Measurements from ENCODE around the gene RBPJ.
A peak's percentile ranks its signal among the peaks of the same experiment; 100 is the strongest.

RBPJ gene

DNA sequence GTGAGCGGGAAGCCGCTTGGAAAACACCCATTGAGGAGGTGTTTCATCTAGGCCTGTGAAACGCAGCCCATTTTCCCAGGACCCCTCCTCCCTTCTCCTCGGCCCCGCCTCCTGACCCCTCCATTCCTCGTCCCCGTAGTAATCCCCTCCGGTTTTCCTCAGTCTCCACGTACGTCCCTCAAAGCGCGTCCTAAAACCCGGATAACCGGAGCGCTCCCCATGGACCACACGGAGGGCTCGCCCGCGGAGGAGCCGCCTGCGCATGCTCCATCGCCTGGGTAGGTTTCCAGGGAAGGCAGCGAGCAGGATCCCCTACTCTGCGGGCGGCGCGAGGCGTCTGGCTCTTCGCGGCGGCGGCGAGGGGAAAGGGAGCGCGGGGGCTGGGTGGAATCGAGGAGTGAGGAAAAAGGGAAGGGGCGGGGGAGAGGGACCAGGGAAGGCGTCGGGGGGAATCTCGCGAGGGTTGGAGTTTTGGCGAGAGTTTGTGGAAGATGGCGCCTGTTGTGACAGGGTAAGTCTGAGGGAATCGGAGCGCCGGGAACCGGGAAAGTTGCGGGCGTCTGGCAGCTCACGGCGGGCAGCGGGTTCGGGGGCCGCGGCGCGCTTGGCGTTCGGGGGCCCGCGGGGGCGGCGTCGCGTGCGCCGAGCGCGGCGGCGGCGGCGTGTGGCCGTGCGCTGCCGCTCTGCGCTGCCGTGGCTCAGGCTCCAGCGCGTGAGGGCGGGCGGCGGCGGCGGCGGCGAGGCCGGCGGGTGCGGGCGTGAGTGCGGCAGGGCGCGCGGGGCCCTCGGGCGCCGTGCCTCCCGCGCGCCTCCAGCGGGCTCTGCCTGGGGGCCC lies at the start of gene RBPJ:
Gene RBPJ, plus strand, starts transcription at position 477 of the 835 bp plus-strand sequence. Its CDS starts 15 bp downstream, at position 492.
- DNase-seq = peak; percentile 90

DNA sequence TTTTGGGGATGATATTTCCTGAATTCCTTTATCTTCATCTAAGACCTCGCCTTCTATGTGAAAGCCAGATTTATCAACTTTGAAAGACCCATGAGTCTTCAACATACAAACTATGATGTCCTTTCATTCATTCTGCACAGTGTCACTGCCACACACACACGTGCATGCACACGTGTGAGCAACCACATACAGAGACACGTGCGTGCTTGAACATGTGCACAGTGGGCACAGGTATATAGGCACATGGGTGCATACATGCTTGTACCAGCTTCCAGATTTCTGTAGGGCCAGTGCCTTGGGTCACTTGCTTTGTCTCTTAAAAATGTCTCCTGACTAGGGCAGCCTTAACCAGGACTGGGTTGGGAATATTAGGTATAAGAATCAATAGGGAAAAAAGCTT lies 49.1 kb upstream of the RBPJ start:
- DNase-seq = no peak

DNA sequence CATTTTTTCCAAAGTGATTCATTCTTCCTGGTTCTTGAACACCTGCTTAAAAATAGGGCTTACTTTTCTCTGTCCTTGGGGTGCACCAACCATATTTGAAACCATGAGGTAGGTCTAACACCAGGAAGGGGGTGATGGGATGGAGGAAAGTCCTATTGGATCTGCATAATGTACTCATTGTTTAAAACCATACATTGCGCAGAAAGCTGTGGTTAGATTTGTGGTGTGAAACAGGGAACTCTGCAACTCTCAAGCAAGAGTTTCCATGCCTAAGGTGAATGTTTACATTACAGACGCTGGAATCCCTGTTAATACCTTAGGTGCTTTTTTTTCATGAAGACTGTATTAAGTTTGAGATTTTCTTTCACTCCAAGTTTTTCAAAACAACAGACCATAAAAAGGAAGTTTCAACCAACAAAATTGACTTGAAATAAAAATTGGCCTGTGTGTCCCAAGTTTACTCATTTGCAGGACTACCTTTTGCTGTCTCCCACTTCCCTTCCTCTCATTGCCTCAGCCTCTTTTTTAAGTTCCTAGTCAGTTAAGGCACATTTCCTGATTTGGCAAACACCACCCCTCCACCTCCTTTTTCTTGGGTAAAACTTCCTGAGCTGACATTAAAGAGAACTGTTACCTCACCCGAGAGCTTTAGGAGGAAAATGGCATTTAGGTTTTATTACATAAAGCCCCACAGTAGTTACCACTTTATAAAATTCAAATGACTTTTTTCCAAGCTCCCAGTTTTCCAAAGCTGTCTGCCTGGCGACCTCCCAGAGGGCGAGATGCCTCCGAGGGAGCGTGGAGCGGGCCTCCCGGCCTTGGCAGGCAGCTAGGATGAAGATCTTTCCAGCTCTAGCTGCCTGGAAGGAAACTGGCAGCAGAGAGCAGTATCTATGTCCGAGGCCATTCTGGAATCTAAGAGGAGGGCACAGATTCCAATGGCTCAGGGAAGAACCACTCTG lies 47.9 kb upstream of the RBPJ start:
- DNase-seq = no peak

DNA sequence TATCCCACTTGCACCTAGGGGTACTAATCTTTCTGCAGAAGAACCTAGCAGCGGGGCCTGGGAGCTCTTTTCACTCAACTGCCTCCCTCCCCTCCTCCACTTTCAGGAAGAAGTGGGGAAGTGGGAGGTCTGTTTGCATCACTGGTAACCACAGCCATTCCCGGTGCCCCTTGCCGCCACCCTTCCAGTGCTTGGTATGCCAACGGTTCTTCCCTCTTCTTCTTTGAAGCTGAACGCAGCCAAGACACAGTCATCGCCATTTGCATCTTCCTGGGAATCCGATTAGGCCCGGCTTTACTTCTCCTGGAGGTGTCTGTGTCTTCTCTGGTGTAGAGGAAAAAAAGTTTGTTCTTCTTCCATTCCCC lies 47.2 kb upstream of the RBPJ start:
- DNase-seq = no peak

DNA sequence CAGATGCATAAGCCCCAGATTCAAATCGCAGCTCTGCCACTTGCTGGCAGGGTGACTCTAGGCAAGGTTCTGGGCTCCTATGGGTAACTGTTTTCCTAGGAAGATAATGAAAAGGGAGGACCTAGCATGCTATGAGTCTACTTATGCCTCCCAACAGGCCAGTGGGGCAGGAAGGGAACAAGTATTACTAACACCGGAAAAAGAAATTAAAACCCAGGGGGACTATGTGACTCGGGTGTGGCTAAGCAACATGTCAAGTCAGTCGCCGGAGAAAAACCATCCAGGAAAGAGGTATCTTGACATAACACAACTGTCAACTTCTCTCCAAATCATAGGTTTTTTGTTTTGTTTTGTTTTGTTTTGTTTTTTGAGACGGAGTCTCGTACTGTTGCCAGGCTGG lies 45.5 kb upstream of the RBPJ start:
- no peak for DNase-seq

DNA sequence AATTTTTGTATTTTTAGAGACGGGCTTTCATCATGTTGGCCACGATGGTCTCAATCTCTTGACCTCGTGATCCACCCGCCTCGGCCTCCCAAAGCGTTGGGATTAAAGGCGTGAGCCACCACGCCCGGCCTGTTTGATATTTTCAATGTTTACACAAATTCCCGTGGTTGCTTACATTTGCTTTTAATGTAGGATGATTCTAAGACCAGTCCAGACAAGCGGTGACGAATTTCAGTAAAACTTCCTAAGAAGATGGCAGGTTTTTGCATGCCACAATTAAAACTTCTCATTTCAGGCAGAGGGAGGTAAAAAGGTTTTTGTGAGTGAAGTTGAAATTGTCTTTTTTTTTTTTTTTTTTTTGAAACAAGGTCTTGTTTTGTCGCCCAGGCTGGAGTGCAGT lies 41.4 kb upstream of the RBPJ start:
- DNase-seq = no peak

DNA sequence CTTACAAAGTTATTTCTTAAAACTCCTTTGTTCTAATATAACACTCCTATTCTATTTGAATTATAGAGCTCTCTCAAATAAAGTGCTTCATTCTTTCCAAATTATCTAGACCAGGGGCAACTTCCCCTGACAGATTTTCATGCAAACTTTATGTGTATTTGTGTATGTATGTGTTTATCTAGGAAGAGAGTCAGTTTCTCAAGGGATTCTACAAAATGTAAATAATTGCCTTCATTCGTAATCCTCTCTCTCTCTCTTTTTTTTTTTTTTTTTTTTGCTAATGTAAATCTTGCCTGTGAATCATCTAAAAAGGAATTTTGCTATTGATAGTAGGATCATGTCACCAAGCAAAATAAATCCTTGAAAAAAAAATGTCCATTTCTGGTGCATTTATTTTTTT lies 38.9 kb upstream of the RBPJ start:
- no peak for DNase-seq

DNA sequence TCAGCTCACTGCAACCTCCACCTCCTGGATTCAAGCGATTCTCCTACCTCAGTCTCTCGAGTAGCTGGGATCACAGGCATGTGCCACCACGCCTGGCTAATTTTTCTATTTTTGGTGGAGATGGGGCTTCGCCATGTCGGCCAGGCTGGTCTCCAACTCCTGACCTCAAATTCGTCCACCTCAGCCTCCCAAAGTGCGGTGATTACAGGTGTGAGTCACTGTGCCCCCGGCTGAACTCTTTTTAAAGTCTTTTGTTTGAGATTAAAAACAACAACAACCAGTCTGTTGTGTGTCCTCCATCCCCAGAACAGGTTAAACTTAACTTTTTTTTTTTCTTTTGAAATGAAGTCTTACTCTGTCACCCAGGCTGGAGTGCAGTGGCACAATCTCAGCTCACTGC lies 36.3 kb upstream of the RBPJ start:
- no peak for DNase-seq

DNA sequence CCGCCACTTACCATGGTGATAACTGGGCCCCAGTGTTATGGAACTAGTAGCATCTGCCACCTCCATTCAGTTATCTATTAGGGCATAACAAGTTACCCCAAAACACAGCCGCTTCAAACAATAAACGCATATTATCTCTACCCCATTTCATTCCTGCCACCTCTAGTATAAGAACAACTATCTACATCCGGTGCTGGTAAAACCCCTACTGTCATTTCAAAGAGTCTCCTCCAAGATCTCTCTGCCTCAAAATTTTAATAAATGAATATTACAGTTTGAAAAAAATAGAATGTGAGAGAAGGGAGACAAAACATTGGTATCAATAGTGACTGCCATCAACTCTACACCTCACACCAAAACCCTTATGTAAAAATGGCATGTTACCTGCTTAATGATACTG lies 35.5 kb upstream of the RBPJ start:
- no peak for DNase-seq

DNA sequence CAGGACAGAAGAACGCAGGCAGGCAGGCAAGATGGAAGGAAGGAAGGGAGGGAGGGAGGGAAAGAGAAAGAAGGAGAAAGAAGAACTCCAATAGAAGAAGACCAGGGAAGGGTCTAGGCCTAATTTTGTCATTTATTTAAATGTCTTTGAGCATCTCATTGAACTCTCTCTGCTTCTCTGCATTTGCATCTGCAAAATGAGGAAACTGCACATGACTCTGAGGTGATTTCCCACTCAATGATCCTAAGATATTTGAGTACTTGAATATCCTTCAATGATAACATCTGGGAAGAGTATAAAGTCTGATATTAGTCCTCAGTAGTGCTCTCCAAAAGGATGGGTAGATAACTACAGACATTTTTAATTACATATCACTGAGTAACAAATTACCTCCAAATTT lies 33.1 kb upstream of the RBPJ start:
- DNase-seq = no peak

DNA sequence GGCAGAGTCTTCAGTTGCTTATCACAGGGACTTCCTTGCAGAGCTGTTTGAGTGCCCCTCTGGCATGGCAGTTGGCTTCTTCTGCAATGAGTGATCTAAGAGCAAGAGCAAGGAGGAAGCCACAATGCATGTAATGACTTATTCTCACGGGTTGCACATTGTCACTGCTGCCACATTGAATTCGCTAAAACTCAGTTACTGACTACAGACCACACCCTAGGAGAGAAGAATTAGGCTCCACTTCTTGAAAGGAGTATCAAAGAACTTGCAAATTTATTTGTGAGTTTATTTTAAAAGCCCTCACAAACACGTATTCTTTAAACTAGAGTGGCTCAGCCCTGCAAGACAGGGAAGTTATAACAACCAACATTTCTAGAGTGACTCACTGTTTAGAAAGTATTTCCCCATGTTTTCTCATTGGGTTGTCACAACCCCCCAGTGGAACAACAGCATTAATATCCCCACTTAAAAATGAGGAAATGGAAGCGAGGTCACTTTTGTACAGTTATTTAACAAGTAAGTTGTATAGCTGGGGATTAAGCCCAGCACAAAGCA lies 32.4 kb upstream of the RBPJ start:
- DNase-seq = peak; percentile 27

DNA sequence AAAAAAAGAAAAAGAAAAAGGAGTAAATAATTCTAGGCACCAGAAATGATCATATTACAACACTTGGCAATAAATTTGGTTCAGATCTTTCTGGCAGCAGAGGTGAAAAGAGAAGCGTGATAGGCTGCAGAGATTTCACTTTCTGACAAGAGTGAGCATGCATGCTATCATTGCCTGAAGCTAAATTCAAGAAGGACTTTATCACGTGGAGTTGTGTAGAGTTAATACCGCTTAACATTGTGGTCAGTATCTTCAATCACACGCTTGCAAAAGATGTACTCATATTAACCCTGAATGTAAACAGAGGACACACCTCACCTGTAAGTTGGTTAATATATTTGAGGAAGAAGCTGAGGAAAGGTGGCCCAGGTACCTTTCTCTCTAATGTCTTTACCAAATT lies 31.4 kb upstream of the RBPJ start:
- DNase-seq = no peak

DNA sequence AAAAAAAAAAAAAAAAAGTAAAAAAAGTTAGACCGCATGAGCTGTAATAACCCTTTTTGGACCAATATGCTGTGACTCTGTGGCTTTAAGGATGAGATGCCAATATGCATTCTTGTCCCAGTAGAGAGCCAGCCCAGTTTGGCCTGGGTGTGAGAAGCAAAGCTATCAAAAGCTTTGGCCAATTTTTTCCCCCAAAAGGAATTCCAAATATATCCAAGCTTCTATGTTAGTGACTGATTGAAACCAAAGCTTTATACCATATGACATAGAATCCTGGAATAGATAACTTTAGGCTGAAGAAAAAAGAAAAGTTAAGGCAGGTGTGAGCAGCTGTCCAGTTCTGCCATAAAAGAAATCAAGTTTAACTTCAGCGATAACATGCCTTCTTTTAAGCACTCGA lies 30.5 kb upstream of the RBPJ start:
- DNase-seq = no peak

DNA sequence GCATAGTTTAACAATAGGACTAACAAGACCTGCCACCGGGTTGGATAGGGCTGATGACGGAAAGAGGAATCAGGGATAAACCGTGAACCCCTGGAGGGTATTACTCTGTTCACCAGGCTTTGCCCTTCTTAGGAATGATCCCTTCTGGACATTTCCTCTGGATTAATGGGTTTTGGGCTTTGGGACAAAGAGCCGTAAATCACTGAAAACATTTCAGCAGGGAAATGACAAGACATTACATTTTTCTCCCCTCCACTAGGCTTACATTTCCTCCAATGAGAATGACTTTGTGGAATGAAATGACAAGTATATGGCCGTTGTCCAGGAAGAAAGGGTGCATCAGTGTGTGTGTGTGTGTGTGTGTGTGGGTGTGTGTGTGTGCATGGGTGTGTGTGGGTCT lies 25.9 kb upstream of the RBPJ start:
- DNase-seq = no peak

DNA sequence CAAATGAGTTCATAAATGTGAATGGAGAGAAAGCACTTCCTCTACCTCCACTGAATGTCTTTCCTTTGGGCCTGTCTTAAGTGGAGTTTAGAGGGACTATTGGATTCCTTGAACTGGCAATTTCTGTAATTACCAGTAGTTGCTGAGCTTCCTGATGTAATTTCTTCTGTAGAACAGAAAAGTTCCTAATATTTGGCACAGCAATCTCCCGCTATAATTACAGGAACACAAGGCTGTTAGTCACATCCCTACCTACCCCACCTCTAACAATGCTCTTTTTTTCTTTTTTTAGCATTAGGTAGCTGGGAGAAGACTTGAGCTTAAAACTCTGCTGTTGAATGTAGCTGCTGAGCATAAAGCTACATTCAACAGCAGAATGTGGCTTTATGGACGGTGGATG lies 24.8 kb upstream of the RBPJ start:
- DNase-seq = no peak

DNA sequence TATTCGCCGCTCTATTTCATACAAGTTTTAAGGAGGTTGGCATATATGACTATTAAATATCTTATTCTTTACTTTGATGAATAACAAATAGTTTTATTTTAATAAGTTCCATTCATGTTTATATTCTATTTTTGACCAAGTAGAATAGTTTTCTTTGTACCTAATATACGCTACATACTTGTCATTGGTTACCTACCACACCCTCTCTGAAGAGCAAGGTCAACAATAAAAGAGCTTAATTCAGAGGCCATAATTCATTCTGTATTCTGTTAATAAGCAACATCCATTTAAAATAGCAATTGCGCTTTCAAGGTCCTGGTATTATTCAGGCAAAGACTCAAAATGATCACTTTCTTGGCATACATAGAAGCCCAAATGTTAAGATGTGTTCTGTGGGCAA lies 24.3 kb upstream of the RBPJ start:
- DNase-seq = no peak

DNA sequence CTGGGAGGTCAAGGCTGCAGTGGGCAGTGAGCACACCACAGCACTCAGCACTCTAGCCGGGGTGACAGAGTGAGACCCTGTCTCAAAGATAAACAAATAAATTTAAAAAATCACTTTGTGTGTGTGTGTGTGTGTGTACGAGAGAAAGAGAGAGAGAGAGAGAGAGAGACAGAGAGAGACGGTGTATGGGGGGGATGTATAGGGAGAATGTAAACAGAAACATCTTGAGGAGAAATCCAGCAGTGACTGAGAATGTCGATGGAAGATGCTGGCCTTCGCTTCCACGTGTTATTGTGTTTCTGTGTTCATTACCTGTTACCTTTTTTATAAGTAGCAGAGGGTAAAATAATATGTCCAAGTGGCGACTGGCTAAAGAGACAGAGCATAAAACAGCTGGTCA lies 23.6 kb upstream of the RBPJ start:
- no peak for DNase-seq

DNA sequence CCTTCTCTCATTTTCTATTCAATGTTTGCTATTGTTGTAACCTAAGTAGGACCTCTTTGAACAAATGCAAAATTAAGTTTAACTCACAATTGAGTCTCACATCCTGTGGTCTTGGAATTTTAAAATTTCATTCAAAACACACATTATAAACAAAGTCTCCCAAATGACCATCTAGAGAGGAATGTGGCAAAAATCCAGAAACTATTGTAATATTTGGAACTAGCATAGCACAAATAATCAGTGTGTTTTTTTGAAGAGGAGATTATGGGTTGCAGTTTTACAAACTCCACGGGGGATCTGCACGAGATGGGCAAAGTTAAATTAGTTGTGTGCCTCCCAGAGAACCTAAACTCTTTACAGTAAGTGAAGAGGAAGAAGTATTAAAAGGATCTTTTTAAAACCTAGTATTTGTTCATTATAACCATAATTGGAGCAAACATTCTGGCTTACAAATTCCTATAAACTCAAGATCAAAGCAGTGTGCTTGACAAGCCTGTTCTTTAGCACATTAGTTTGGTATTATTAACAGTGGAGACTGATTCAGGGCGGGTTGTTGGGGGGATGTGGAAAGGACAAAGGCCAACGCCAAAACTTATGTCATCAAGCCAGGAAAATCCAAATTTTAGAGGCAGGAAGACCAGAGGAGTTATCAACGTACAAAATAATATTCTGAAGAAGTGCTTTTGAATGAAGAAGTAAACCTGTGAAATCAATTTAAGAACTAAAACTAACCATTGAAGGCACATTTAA lies 22.4 kb upstream of the RBPJ start:
- DNase-seq = no peak

DNA sequence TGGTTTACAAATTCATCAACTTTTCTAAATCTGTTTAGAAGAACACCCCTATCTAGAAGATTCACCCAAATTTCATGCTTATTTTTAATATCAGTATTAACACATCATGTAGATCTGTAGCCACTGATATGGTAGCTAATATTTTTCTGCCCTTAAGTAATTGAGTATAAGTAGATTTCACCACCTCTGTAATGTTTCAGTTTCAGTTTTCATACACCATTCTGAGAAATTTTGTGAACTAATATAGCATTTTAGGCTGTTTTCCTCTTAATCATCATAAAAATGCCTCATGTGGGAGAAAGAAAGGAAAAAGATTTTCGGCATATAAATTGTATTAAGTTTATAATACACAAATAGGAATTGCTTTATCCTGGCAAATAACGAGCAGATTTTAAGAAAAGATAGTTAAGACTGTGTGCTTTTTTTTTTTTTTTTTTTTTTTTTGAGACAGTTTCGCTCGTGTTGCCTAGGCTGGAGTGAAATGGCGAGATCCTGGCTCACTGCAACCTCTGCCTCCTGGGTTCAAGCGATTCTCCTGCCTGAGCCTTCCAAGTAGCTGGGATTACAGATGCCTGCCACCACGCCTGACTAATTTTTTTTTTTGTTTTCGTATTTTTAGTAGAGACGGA lies 21.4 kb upstream of the RBPJ start:
- no peak for DNase-seq

DNA sequence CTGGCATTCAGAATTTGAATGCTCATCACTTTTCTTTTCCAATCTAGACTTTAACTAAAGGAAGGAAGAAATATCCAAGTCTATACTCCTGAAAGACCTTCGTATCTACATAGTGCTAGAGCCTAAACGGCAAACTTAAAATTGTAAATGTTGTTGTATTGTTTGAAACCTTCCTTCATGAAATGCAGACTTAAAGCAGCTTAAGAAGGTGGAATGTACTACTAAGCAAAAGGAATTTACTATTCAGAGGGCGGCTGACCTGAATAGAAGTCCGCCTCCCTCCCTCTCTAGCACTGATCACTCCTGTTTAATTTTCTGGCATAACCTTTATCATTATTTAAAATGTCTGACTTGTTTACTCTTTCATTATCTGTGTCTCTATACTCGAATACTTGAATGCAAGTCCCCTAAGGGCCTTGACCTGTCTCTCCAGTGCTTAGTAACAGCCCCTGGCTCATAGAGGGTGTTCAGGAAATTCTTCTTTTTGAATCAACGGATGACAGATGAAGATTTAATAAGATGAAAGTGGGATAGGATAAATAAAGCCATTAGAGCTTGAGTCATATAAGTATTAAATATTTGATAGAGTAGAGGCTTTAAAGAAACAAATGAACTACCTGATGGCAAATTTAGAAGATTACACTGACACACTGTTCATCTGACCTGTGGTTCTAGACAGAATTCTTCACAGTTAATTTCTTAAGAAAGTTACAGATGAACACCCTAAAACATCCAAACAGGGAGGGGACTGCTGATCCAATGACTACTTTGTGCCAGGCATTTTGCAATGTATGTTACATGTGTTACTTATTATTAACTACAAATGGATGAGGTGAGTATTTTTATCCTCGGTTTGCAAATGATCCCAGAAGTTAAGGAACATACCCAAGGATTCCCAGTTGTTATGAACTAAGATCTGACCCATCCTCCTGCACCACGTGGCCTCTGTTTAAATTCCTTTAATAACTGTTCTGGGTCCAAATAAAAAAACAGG lies 20.2 kb upstream of the RBPJ start:
- no peak for DNase-seq

Data from CD4-positive, alpha-beta T cell treated with Interleukin-21 for 1 hour (primary cell).